ENCODE measurements around the gene CALCR.

Gene CALCR

GRCh38 chr7:93575555-93576399, 1.3 kb upstream of the CALCR start (continued):
- TF ChIP-seq INSM2 (tag by site-specific recombination; IDR thresholded peaks at IDR 0.05) (no peak), ZNF19 (tag by site-specific recombination; IDR thresholded peaks at IDR 0.05; ENCODE audit: low read depth) (no peak), GFI1B (tag by site-specific recombination; IDR thresholded peaks at IDR 0.05) (no peak), ZNF843 (tag by site-specific recombination; IDR thresholded peaks at IDR 0.05) (no peak)

GRCh38 chr7:93574269-93574645, 267 bp downstream of the CALCR start:
- H3K36me3 ChIP-seq (ENCODE audit: control insufficient read depth in 2 of 2, insufficient read depth in 1 of 2, low read length in 2 of 2): no peaks in the 10 kb centered on the region

More at GRCh38 chr7:93574269-93574645, 267 bp downstream of the CALCR start:
- H3K9me3 ChIP-seq (ENCODE audit: control insufficient read depth, insufficient read depth, low read depth, low read length): no peaks in the 10 kb centered on the region
- peak; percentile 9 for TF ChIP-seq ZBTB26 (tag by site-specific recombination; optimal IDR thresholded peaks at IDR 0.05)
- TF ChIP-seq ZNF513 (tag by site-specific recombination; IDR thresholded peaks at IDR 0.05): no peak
- TF ChIP-seq ZNF132 (tag by site-specific recombination; IDR thresholded peaks at IDR 0.05; ENCODE audit: borderline replicate concordance): no peak
- TF ChIP-seq ZNF580 (tag by site-specific recombination; IDR thresholded peaks at IDR 0.05): no peak
- peak; percentile 94 for TF ChIP-seq PRDM10 (tag by site-specific recombination; IDR thresholded peaks at IDR 0.05)
- TF ChIP-seq GLI4 (tag by site-specific recombination; IDR thresholded peaks at IDR 0.05): no peak
- H3K4me1 ChIP-seq (ENCODE audit: control insufficient read depth, insufficient read depth, low read length): no peaks in the 10 kb centered on the region
- ChIA-PET CTCF (interaction anchor here (0.5 to 1.2 kb wide), 2 partner anchors 9 to 131 kb away, joined by 3 read pairs; no protein-coding TSS in a partner anchor), POLR2A (no interaction called here)
- no peak overlapping the region for H3K27ac ChIP-seq (ENCODE audit: extremely low read depth, low read depth, low read length)
- H3K4me3 ChIP-seq (ENCODE audit: low read depth, low read length): peak overlapping the region; percentile 31

All from HEK293 (cell line).